Measurements from ENCODE around the gene AP2M1.

GRCh38 chr3:184155644-184156521 lies 18.8 kb upstream of the AP2M1 start:
- TF ChIP-seq CTCF (conservative IDR thresholded peaks at IDR 0.05 in 1 of 2, IDR thresholded peaks at IDR 0.05 in 1 of 2; ENCODE audit: low read depth in 1 of 2, low read length in 2 of 2) (no peak), EZH2 (IDR thresholded peaks at IDR 0.05; ENCODE audit: low read length, missing control alignments) (no peak)
